HG02840 (cell line): ENCODE data around the gene NTPCR.
"Not testable (repeated sequence)": the region's sequence is repeated elsewhere in the genome, so short reads cannot be mapped to it uniquely, and the experiment has no call there.

ENCODE experiments used
- ATAC-seq: cut with Tn5 transposase; IDR thresholded peaks from one replicate; pipeline ENCODE4 v1.9.1; 2021; ENCODE audit warnings: mild to moderate bottlenecking, moderate library complexity, moderate number of reproducible peaks; ENCODE audit not compliant: unreplicated experiment, low FRiP score

NTPCR gene

GRCh38 chr1:232950197-232951176 lies at the start of gene NTPCR:
Gene NTPCR (plus strand): TSS chr1:232950611. CDS start chr1:232950711, 100 bp downstream.
- peak; percentile 86 for ATAC-seq

GRCh38 chr1:232900818-232901217 lies 49.6 kb upstream of the NTPCR start:
- ATAC-seq: no peak

- ATAC-seq: no peak
Measured at GRCh38 chr1:232901255-232901654, 49.2 kb upstream of the NTPCR start.

- no peak for ATAC-seq
Measured at GRCh38 chr1:232902774-232903350, 47.5 kb upstream of the NTPCR start.

GRCh38 chr1:232904131-232904530 lies 46.3 kb upstream of the NTPCR start:
- no peak for ATAC-seq

- ATAC-seq: no peak
Measured at GRCh38 chr1:232904566-232904965, 45.8 kb upstream of the NTPCR start.

- no peak for ATAC-seq
Measured at GRCh38 chr1:232905331-232906034, 44.9 kb upstream of the NTPCR start.

- no peak for ATAC-seq
Measured at GRCh38 chr1:232906441-232906840, 44.0 kb upstream of the NTPCR start.

- no peak for ATAC-seq
Measured at GRCh38 chr1:232908831-232909230, 41.6 kb upstream of the NTPCR start.

- no peak for ATAC-seq
Measured at GRCh38 chr1:232909752-232910151, 40.7 kb upstream of the NTPCR start.

- no peak for ATAC-seq
Measured at GRCh38 chr1:232911027-232911599, 39.3 kb upstream of the NTPCR start.

GRCh38 chr1:232912845-232913580 lies 37.4 kb upstream of the NTPCR start:
- no peak for ATAC-seq

- not testable (repeated sequence) for ATAC-seq
Measured at GRCh38 chr1:232914271-232914670, 36.1 kb upstream of the NTPCR start.

- ATAC-seq: no peak
Measured at GRCh38 chr1:232915212-232915611, 35.2 kb upstream of the NTPCR start.

- no peak for ATAC-seq
Measured at GRCh38 chr1:232917053-232917452, 33.4 kb upstream of the NTPCR start.

GRCh38 chr1:232921381-232921780 lies 29.0 kb upstream of the NTPCR start:
- ATAC-seq: no peak

- ATAC-seq: no peak
Measured at GRCh38 chr1:232922485-232922884, 27.9 kb upstream of the NTPCR start.

- no peak for ATAC-seq
Measured at GRCh38 chr1:232923739-232924386, 26.5 kb upstream of the NTPCR start.

GRCh38 chr1:232924874-232925273 lies 25.5 kb upstream of the NTPCR start:
- ATAC-seq: no peak
